Neural cell (in vitro differentiated cells): ENCODE measurements around the gene HOXD1. TPM values are rescaled to one million over a fixed set of nuclear protein-coding genes. Genes with fewer than 3 reads are reported as not detected.
A peak's percentile ranks its signal among the peaks of the same experiment; 100 is the strongest.

Experiments used
- H2AFZ ChIP-seq: fragments of 200-600, 300-800 bp; sonication (generic), shearing (Covaris generic); 2 replicates; pipeline ENCODE4 v1.6.0; 2014; ENCODE audit warnings: low read depth, mild to moderate bottlenecking, antibody characterized with exemption, low read length, moderate library complexity
- H3F3A ChIP-seq: fragments of 200-600 bp; shearing (Covaris generic); 2 replicates; pipeline ENCODE4 v1.6.1; 2016; ENCODE audit warnings: mild to moderate bottlenecking, moderate library complexity, mixed read lengths, antibody characterized with exemption, low read length; ENCODE audit not compliant: insufficient read depth, poor library complexity, severe bottlenecking
- H3K27ac ChIP-seq: fragments of 200-600, 300-800 bp; sonication (generic), shearing (Covaris generic); 2 replicates; pipeline ENCODE4 v1.5.1; 2014; ENCODE audit warnings: mild to moderate bottlenecking, low read length, moderate library complexity
- H3K27me3 ChIP-seq: fragments of 300-800, 200-600 bp; sonication (generic), shearing (Covaris generic); 2 replicates; pipeline ENCODE4 v1.6.0; 2014; ENCODE audit warnings: mild to moderate bottlenecking, low read depth, low read length, moderate library complexity; ENCODE audit not compliant: insufficient read depth
- H3K36me3 ChIP-seq: fragments of 300-800, 200-600 bp; sonication (generic), shearing (Covaris generic); 2 replicates; pipeline ENCODE4 v1.5.1; 2014; ENCODE audit warnings: mild to moderate bottlenecking, antibody characterized with exemption, low read length, moderate library complexity; ENCODE audit not compliant: insufficient read depth
- H3K4me2 ChIP-seq: fragments of 300-800, 200-600 bp; sonication (generic), shearing (Covaris generic); 2 replicates; pipeline ENCODE4 v1.6.0; 2014; ENCODE audit warnings: mild to moderate bottlenecking, low read length
- H3K4me3 ChIP-seq: fragments of 300-800, 200-600 bp; sonication (generic), shearing (Covaris generic); 2 replicates; pipeline ENCODE4 v1.5.1; 2014; ENCODE audit warnings: mild to moderate bottlenecking, low read length, moderate library complexity
- H3K79me2 ChIP-seq: fragments of 200-600 bp; shearing (Covaris generic); replicated peaks from 2 replicates; pipeline ENCODE4 v1.6.0; 2014; ENCODE audit warnings: mild to moderate bottlenecking, low read length, moderate library complexity; ENCODE audit not compliant: insufficient read depth
- H3K9ac ChIP-seq: fragments of 300-800, 200-600 bp; sonication (generic), shearing (Covaris generic); 2 replicates; pipeline ENCODE4 v1.6.1; 2016; ENCODE audit warnings: mild to moderate bottlenecking, low read length, mixed read lengths
- H3K9me2 ChIP-seq: fragments of 200-600 bp; shearing (Covaris generic); 2 replicates; pipeline ENCODE4 v1.6.1; 2016; ENCODE audit warnings: mild to moderate bottlenecking, low read length, mixed read lengths; ENCODE audit not compliant: insufficient read depth
- H3K9me3 ChIP-seq: fragments of 200-600, 300-800 bp; sonication (generic), shearing (Covaris generic); 2 replicates; pipeline ENCODE4 v1.6.1; 2016; ENCODE audit warnings: mild to moderate bottlenecking, mixed run types, low read length, moderate library complexity, mixed read lengths
- H4K20me1 ChIP-seq: fragments of 200-600 bp; shearing (Covaris generic); 2 replicates; pipeline ENCODE4 v1.6.1; 2016; ENCODE audit warnings: mild to moderate bottlenecking, mixed run types; ENCODE audit not compliant: insufficient read depth
- EP300 ChIP-seq: fragments of 450-650 bp; conservative IDR thresholded peaks from 2 replicates; pipeline ENCODE4 v1.6.1; 2014; ENCODE audit warnings: antibody characterized with exemption, mild to moderate bottlenecking, moderate library complexity; ENCODE audit not compliant: poor library complexity, severe bottlenecking
- MXI1 ChIP-seq: fragments of 450-650 bp; conservative IDR thresholded peaks from 2 replicates; pipeline ENCODE4 v1.6.1; 2014; ENCODE audit warnings: antibody characterized with exemption, mild to moderate bottlenecking; ENCODE audit not compliant: poor library complexity, severe bottlenecking
- POLR2AphosphoS5 ChIP-seq: IDR thresholded peaks from 2 replicates; pipeline ENCODE4 v1.6.1; 2012
- SMC3 ChIP-seq: fragments of 450-650 bp; conservative IDR thresholded peaks from 2 replicates; pipeline ENCODE4 v1.6.1; 2014; ENCODE audit warnings: antibody characterized with exemption, mild to moderate bottlenecking, moderate library complexity; ENCODE audit not compliant: poor library complexity
- polyA minus RNA-seq: library from RNA; depleted of rRNA, polyadenylated mRNA; stranded (reverse); fragments of >200 nt; gene quantifications from 2 replicates; pipeline ENCODE4 v1.2.3, GENCODE V29; 2014
- polyA plus RNA-seq: library from polyadenylated mRNA; depleted of rRNA; stranded (reverse); fragments of >200 nt; gene quantifications from 2 replicates; pipeline ENCODE4 v1.2.3, GENCODE V29; 2014
- TF ChIP-seq, protein P1 (sequence below): IDR thresholded peaks from 2 replicates; pipeline ENCODE4 v1.6.1; 2012; ENCODE audit warnings: borderline replicate concordance

HOXD1 gene
- not detected in 2 replicates for polyA plus RNA-seq
- not detected in 2 replicates for polyA minus RNA-seq

DNA sequence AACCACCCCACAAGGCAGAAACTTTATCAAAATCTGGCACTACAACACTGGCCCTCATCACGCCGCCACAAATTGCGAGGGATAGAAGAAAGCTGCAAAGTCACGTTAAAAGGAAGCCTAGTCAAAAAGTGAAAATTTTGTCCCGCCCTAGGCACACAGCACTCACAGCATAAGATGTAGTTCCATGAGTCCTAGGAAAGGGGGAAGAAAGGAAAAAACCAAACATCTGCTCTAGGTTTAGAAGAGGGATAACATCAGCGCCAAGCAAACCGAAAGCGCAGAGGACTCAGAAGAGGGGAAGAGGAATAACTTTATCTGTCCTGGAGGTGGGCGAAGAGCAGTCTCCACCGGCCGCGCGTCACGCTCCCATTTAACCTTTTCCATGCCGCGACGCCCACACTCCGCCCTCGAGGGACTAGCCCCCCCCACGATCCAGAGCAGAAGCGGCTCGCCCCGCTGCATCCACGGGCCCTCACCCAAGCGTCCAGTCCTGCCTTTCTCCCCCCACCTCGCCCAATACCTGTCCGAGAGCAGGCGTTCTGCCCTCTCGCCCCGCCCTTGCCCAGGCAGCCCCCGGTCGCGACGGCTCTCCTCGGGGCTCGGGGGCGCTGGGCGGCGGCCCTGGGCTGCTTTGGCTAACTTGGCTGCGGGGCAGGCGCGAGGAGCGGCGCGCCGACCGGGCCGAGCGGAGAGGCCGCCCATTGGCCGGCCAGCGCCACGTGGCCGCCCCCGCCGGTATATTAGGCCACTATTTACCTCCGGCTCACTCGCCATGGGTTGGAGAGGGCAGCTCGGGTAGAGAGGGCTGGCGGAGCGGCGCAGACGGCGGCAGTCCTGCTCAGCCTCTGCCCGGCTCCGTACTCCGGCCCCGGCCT is at the start of gene HOXD1:
Gene HOXD1, plus strand, starts transcription at position 770 of the 875 bp plus-strand sequence. CDS start 134 bp downstream, outside the sequence.
- no peak within 1 kb of the TSS for H3K9ac ChIP-seq
- H3K27me3 ChIP-seq: peaks cover 99% of the 10 kb centered on the region
- no peak within 1 kb of the TSS for H3K4me2 ChIP-seq
- H3K4me3 ChIP-seq: peak within 1 kb of the TSS; percentile 51
- no peak within 1 kb of the TSS for H2AFZ ChIP-seq
- no peaks in the 10 kb centered on the region for H3K9me2 ChIP-seq
- no peaks in the 10 kb centered on the region for H3F3A ChIP-seq
- no peaks in the 10 kb centered on the region for H4K20me1 ChIP-seq
- H3K79me2 ChIP-seq: no peaks in the 10 kb centered on the region
- TF ChIP-seq MXI1: no peak
- TF ChIP-seq, protein P1, sequence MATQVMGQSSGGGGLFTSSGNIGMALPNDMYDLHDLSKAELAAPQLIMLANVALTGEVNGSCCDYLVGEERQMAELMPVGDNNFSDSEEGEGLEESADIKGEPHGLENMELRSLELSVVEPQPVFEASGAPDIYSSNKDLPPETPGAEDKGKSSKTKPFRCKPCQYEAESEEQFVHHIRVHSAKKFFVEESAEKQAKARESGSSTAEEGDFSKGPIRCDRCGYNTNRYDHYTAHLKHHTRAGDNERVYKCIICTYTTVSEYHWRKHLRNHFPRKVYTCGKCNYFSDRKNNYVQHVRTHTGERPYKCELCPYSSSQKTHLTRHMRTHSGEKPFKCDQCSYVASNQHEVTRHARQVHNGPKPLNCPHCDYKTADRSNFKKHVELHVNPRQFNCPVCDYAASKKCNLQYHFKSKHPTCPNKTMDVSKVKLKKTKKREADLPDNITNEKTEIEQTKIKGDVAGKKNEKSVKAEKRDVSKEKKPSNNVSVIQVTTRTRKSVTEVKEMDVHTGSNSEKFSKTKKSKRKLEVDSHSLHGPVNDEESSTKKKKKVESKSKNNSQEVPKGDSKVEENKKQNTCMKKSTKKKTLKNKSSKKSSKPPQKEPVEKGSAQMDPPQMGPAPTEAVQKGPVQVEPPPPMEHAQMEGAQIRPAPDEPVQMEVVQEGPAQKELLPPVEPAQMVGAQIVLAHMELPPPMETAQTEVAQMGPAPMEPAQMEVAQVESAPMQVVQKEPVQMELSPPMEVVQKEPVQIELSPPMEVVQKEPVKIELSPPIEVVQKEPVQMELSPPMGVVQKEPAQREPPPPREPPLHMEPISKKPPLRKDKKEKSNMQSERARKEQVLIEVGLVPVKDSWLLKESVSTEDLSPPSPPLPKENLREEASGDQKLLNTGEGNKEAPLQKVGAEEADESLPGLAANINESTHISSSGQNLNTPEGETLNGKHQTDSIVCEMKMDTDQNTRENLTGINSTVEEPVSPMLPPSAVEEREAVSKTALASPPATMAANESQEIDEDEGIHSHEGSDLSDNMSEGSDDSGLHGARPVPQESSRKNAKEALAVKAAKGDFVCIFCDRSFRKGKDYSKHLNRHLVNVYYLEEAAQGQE: no peak
- no peaks in the 10 kb centered on the region for H3K36me3 ChIP-seq
- no peak within 1 kb of the TSS for H3K27ac ChIP-seq
- H3K9me3 ChIP-seq: no peaks in the 10 kb centered on the region

DNA sequence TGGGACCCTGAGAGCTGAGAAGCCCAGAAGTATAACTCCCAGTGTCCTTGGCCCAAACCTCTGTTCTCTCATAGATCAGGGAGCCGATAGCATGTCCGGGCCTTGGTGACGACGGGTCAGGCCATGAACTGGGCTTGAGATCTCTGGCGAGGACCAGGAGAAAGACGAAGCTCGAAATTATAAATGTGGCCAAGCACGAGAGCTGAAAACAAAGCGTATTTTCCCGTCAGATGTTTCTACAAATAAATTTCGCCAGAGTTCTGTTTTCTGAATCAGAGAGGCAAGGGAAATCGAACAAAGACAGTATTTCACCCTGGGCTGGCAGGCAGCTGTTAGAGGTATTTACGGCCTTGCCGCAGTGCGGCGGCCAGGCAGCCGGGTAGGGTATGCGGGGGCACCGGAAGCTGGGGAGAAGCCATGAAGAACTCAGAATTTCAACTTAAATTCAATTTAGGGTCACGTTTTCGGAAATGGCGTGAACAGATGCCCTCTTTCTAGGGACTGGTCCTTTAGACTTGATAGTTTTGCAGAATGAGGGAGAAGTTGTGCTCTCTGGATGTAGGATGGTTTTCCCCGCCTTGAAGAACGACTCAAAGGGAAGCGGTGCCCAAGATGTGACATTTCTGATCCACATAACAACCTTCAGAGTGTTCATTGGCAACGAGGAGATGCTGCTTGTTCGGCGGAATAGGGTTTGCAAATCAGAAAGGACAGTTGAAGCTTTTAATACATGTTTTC is 49.4 kb upstream of the HOXD1 start:
- Histone ChIP-seq H3K36me3 (no peaks in the 10 kb centered on the region), H3K79me2 (no peaks in the 10 kb centered on the region), H3K9me2 (no peaks in the 10 kb centered on the region), H2AFZ (no peak overlapping the region), H3K9ac (no peak overlapping the region), H3K27me3 (peaks cover 100% of the 10 kb centered on the region), H3K4me3 (no peak overlapping the region), H3K27ac (no peak overlapping the region), H3F3A (no peaks in the 10 kb centered on the region), H4K20me1 (no peaks in the 10 kb centered on the region), H3K9me3 (peaks cover 4% of the 10 kb centered on the region), H3K4me2 (no peak overlapping the region)
- TF ChIP-seq MXI1 (no peak), SMC3 (no peak), EP300 (no peak), POLR2AphosphoS5 (no peak)
- TF ChIP-seq, protein P1: no peak
